Ishikawa (cell line): ENCODE data around the gene CST5.
A peak's percentile ranks its signal among the peaks of the same experiment; 100 is the strongest.

ENCODE experiments used
- CEBPB ChIP-seq: IDR thresholded peaks from 2 replicates; pipeline ENCODE4 v1.6.1; 2012
- CREB1 ChIP-seq: IDR thresholded peaks from 2 replicates; pipeline ENCODE4 v1.6.1; 2012; ENCODE audit warnings: low read depth
- EGR1 ChIP-seq: IDR thresholded peaks from 2 replicates; pipeline ENCODE4 v1.6.1; 2012
- FOXM1 ChIP-seq: IDR thresholded peaks from 2 replicates; pipeline ENCODE4 v1.6.1; 2012; ENCODE audit warnings: low read depth, borderline replicate concordance
- NFIC ChIP-seq: IDR thresholded peaks from 2 replicates; pipeline ENCODE4 v1.6.1; 2012
- RAD21 ChIP-seq: IDR thresholded peaks from 2 replicates; pipeline ENCODE4 v1.6.1; 2012; ENCODE audit warnings: low read depth
- TAF1 ChIP-seq: IDR thresholded peaks from 2 replicates; pipeline ENCODE4 v1.6.1; 2012; ENCODE audit warnings: low read depth, mild to moderate bottlenecking
- TCF12 ChIP-seq: IDR thresholded peaks from 2 replicates; pipeline ENCODE4 v1.6.1; 2012; ENCODE audit warnings: low read depth
- TEAD4 ChIP-seq: IDR thresholded peaks from 2 replicates; pipeline ENCODE4 v1.6.1; 2012
- YY1 ChIP-seq: IDR thresholded peaks from 2 replicates; pipeline ENCODE4 v1.6.1; 2012; ENCODE audit warnings: low read depth
- ZBTB7A ChIP-seq: IDR thresholded peaks from 2 replicates; pipeline ENCODE4 v1.6.1; 2012; ENCODE audit warnings: low read depth
- TF ChIP-seq, protein P1 (sequence below): IDR thresholded peaks from 2 replicates; pipeline ENCODE4 v1.6.1; 2012; ENCODE audit warnings: low read depth, mild to moderate bottlenecking
- TF ChIP-seq, protein P2 (sequence below): IDR thresholded peaks from 2 replicates; pipeline ENCODE4 v1.6.1; 2012
- TF ChIP-seq, protein P3 (sequence below): IDR thresholded peaks from 2 replicates; pipeline ENCODE4 v1.6.1; 2012

Gene CST5, protein sequence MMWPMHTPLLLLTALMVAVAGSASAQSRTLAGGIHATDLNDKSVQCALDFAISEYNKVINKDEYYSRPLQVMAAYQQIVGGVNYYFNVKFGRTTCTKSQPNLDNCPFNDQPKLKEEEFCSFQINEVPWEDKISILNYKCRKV

DNA sequence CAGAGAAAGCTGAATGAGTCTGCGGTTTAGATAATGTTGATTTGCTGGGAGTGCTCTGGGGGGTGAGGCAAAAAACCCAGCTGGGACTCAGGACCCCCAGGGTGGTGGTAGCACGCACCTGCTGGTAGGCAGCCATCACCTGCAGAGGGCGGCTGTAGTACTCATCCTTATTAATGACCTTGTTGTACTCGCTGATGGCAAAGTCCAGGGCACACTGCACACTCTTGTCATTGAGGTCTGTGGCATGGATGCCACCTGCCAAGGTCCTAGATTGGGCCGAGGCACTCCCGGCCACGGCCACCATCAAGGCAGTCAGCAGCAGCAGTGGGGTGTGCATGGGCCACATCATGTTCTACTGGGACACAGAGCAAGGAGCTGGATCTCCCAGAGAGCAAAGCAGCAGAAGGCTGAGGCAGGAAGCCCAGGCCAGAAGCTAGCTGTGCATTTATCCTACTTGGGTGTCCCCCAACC, at the start of gene CST5:
TSS of gene CST5 (minus strand) at position 421 of the 471 bp plus-strand sequence. CDS start at position 349, 72 bp downstream.
- TF ChIP-seq ZBTB7A: no peak
- no peak for TF ChIP-seq TCF12
- TF ChIP-seq, protein P1, sequence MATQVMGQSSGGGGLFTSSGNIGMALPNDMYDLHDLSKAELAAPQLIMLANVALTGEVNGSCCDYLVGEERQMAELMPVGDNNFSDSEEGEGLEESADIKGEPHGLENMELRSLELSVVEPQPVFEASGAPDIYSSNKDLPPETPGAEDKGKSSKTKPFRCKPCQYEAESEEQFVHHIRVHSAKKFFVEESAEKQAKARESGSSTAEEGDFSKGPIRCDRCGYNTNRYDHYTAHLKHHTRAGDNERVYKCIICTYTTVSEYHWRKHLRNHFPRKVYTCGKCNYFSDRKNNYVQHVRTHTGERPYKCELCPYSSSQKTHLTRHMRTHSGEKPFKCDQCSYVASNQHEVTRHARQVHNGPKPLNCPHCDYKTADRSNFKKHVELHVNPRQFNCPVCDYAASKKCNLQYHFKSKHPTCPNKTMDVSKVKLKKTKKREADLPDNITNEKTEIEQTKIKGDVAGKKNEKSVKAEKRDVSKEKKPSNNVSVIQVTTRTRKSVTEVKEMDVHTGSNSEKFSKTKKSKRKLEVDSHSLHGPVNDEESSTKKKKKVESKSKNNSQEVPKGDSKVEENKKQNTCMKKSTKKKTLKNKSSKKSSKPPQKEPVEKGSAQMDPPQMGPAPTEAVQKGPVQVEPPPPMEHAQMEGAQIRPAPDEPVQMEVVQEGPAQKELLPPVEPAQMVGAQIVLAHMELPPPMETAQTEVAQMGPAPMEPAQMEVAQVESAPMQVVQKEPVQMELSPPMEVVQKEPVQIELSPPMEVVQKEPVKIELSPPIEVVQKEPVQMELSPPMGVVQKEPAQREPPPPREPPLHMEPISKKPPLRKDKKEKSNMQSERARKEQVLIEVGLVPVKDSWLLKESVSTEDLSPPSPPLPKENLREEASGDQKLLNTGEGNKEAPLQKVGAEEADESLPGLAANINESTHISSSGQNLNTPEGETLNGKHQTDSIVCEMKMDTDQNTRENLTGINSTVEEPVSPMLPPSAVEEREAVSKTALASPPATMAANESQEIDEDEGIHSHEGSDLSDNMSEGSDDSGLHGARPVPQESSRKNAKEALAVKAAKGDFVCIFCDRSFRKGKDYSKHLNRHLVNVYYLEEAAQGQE: no peak
- no peak for TF ChIP-seq CEBPB
- no peak for TF ChIP-seq FOXM1
- no peak for TF ChIP-seq CREB1
- no peak for TF ChIP-seq NFIC

DNA sequence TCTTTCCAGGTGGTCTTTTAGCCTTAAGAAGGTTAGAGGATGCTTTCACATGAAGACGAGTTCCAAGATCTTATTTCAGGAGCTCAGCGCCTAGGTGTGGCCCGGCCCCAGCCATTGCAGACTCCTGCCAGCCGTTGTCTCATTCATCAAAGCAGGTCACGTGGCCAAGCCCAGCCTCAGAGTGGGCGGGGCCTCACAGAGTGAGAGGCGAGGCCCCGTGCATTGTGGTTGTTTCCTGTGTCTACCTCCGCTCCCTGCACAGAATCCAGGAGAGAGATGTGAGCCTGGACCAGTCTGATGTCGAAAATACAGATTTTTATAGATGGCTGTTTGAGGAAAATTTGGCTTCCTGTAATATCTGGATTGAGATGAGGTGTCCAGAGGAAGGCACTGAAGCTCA, 49.2 kb upstream of the CST5 start:
- TF ChIP-seq FOXM1: no peak
- no peak for TF ChIP-seq EGR1
- TF ChIP-seq, protein P2, sequence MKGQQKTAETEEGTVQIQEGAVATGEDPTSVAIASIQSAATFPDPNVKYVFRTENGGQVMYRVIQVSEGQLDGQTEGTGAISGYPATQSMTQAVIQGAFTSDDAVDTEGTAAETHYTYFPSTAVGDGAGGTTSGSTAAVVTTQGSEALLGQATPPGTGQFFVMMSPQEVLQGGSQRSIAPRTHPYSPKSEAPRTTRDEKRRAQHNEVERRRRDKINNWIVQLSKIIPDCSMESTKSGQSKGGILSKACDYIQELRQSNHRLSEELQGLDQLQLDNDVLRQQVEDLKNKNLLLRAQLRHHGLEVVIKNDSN: peak; percentile 81
- no peak for TF ChIP-seq YY1
- no peak for TF ChIP-seq CREB1
- TF ChIP-seq, protein P3, sequence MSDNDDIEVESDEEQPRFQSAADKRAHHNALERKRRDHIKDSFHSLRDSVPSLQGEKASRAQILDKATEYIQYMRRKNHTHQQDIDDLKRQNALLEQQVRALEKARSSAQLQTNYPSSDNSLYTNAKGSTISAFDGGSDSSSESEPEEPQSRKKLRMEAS: no peak
- TF ChIP-seq, protein P1: no peak

DNA sequence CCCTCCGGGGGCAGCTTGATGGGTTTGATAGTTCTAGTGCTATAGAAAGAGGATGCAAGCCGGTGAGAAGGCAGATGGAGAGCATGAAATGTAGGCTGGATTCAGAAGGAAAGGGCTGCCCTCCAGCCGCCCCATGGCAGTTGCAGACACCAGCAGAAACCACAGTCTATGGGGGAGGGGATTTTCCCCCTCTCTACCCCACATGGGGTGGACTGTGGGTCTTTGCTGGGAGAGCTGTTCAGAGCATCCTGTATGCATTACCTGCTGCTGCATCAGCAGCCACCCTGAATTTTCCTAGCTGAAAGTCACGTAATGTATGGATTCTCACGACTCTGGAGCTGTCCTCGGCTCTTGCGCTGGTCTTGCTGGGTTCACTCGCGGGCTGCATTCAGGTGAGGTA, 48.8 kb upstream of the CST5 start:
- TF ChIP-seq, protein P1: no peak
- TF ChIP-seq CREB1 (no peak), YY1 (no peak), EGR1 (no peak)
- TF ChIP-seq, protein P3: no peak

DNA sequence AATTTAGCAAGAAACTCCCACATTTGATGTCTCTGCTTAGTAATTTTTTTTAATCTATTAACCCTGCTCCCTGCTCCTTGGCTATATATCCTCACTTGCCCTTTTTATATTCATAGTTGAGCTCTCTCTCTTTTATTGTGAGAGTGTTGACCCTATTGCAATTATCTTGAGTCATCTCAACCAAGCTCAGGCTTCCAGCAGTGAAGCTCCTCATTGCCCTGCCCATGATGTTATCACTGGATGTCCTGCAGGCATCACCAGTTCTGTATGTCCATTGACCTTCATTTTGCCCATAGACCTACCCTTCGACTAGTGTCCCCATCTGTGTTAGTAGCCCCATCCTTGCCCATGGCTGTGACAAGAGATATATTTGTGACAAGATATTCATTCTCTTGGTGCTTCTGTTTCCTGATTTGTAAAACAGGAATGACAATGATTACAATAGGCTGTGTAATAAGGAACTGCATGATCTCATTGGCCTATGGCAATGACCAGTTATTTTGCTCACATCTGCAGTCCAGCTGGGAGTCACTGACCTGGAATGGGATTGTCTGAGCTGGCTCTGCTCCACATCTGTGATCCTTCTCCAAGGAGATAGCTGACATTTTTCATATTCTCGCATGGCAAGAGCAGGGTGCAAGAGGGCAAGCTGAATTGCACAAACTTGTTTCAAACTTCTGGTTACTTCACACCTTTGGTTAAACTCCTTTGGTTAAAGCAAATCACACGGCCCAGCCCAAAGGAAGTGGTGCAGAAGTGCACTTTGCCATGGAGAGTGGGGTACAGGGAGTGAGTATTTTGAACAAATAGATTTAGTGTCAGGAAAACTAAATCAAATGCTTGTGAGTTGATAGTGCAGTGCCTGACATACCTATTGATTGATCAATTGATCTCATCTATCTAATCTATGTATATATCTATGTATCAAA, 47.7 kb upstream of the CST5 start:
- TF ChIP-seq TCF12 (no peak), CEBPB (no peak), RAD21 (no peak), ZBTB7A (no peak)
- TF ChIP-seq, protein P2: no peak

DNA sequence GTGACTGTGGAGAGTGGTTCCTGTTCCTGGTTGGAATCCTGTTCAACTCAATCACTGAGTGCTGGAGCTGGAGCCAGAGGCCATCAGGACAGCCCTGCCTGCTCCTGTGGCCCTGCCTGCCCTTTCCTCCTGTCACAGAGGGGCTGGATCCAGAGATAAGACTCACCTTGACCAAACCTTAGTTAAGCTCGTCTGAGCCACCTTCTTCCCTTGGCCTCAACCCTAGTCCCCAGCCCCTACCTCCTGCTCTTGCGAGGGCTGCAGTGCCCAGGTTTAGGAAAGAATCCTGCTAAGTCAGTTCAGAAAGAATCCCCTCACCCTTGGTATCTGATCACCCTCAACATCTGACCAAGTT, 47.0 kb upstream of the CST5 start:
- TF ChIP-seq EGR1: no peak
- TF ChIP-seq TEAD4: no peak
- TF ChIP-seq NFIC: no peak
- TF ChIP-seq, protein P3: no peak
- no peak for TF ChIP-seq TAF1
